Sigmoid colon (tissue), 4 donors: ENCODE results near the gene PPAT.

Experiments
- EP300 ChIP-seq, 4 donors: sonication (generic); formaldehyde crosslinking; IDR thresholded peaks; one replicate each; pipeline ENCODE4 v1.6.1; 2017; ENCODE audit warnings: antibody characterized with exemption in 4 of 4
- POLR2A ChIP-seq, 2 donors: fragments of 450-650 bp; IDR thresholded peaks; one replicate each; pipeline ENCODE4 v1.6.1; 2016; ENCODE audit warnings: antibody characterized with exemption in 2 of 2, mild to moderate bottlenecking in 2 of 2, moderate library complexity in 2 of 2
- TF ChIP-seq, protein P1 (sequence below), 4 experiments: fragments of 450-650 bp in 3 of 4; fragments of 200-600 bp in 1 of 4; IDR thresholded peaks; one replicate each; pipeline ENCODE4 v1.5.1; 2016 to 2019; ENCODE audit warnings: antibody characterized with exemption in 4 of 4, mild to moderate bottlenecking in 3 of 4, moderate library complexity in 2 of 4

DNA sequence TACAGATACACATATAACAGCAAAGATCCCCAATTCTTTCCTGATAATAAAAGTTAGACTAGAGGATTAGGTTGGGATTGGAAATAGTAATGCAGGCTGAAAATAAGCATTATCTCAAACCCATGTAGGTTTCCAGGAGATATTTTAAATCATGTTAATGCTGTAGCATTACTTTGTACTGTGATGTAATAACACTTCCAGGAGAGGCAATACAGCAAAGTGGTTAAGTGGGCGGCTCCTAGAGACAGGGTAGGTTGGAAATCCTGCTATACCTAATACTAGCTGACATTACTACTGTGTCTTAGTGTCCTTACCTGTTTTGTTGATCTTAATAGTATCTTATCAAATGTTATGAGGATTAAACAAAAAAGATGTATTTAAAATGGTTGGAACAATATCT lies 10.3 kb upstream of the PPAT start:
- TF ChIP-seq, protein P1, sequence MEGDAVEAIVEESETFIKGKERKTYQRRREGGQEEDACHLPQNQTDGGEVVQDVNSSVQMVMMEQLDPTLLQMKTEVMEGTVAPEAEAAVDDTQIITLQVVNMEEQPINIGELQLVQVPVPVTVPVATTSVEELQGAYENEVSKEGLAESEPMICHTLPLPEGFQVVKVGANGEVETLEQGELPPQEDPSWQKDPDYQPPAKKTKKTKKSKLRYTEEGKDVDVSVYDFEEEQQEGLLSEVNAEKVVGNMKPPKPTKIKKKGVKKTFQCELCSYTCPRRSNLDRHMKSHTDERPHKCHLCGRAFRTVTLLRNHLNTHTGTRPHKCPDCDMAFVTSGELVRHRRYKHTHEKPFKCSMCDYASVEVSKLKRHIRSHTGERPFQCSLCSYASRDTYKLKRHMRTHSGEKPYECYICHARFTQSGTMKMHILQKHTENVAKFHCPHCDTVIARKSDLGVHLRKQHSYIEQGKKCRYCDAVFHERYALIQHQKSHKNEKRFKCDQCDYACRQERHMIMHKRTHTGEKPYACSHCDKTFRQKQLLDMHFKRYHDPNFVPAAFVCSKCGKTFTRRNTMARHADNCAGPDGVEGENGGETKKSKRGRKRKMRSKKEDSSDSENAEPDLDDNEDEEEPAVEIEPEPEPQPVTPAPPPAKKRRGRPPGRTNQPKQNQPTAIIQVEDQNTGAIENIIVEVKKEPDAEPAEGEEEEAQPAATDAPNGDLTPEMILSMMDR (IDR thresholded peaks at IDR 0.05) = no peak
- TF ChIP-seq EP300 (IDR thresholded peaks at IDR 0.05) = no peak
- TF ChIP-seq POLR2A (IDR thresholded peaks at IDR 0.05) = no peak
